LNCAP (cell line): ENCODE results near the gene LRP3.

ENCODE experiments used
- TF ChIP-seq, protein P1 (sequence below): fragments of 450-650 bp; IDR thresholded peaks from 2 replicates; pipeline ENCODE4 v1.5.1; 2017; ENCODE audit warnings: mild to moderate bottlenecking

The LRP3 gene

DNA sequence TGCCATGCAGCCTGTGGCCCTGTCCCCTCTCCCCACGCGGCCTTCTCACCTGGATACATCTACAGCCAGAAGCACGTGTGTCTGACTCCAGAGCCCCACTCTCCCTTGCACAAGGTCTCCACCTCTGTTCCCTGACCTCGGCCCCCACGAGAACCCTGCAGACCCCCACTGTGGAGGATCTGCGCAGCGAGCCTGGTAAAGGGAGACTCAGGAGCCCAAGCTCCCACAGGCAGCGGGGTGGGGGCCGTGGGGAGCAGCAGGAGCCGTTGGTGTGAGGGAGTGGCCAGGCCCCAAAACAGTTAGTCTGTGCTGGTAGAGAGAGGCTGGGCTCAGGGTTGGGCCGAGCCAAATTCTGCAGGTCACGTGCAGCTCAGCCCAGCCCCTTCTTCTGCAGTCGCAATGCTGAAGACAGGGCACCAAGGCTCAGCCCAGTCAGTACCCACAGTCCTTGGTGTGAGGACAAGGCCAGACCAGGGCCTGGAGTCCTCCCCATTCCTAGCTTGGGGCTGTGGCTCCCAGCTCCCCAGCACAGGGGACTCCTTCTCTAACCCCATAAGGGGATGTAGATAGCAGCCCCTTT is 60.2 kb downstream of the LRP3 start:
- TF ChIP-seq, protein P1, sequence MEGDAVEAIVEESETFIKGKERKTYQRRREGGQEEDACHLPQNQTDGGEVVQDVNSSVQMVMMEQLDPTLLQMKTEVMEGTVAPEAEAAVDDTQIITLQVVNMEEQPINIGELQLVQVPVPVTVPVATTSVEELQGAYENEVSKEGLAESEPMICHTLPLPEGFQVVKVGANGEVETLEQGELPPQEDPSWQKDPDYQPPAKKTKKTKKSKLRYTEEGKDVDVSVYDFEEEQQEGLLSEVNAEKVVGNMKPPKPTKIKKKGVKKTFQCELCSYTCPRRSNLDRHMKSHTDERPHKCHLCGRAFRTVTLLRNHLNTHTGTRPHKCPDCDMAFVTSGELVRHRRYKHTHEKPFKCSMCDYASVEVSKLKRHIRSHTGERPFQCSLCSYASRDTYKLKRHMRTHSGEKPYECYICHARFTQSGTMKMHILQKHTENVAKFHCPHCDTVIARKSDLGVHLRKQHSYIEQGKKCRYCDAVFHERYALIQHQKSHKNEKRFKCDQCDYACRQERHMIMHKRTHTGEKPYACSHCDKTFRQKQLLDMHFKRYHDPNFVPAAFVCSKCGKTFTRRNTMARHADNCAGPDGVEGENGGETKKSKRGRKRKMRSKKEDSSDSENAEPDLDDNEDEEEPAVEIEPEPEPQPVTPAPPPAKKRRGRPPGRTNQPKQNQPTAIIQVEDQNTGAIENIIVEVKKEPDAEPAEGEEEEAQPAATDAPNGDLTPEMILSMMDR = no peak

DNA sequence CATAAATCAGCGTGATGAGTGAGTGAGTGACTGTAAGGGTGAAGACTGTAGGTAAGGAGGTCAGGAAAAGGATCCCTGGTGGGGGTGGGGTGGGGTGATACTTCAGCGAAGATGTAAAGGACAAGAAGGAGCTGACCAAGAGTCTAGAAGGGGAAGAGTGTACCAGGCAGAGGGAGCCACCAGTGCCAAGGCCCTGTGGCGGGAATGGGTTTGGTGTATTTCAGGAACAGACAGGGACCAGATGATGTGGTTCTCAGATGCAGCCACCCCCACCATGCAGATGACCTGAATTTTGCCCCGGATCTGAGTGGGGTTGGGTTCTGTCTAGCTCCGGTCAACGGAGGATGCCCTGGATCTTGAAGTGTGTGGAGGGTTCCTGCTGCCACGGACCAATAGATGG is 61.7 kb downstream of the LRP3 start:
- TF ChIP-seq, protein P1 = no peak

DNA sequence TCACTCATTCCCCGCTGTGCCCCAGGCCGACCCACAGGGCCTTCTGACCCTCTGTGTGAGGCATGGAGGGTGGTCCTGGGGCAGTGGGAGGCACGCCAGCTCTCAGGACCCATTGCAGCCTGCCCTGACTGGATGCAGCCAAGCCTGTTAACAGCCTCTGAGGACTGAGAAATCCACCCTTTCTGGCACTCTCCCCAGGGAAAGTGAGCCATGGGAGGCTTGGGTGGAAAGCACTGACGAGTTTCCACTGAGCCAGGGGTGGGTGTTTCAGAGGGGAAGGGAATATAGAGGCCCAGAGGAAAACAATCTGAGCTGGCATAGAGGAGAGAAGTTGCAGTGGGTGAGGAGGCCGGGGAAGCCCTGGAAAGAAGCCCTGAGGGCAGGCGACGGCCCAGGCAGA is 62.1 kb downstream of the LRP3 start:
- TF ChIP-seq, protein P1 = no peak

DNA sequence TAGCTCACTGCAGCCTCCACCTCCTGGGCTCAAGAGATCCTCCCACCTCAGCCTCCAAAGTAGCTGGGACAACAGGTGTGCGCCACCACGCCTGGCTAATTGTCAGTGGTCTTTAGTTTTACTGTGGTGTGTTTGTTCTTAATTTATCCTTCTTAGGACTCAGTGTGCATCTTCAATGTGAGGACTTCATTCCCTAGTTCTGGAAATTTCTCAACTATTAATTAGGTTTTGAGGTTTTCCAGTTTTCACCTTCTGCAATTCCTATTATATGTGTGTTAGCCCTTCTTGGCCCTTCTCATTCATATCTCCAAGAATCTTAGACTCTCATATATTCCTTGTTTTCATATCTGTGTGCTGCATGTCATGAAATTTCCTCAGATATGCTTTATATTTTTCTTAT is 63.7 kb downstream of the LRP3 start:
- TF ChIP-seq, protein P1 = no peak
